ENCODE data around the gene LYSMD3.

The LYSMD3 gene

GRCh38 chr5:90555666-90556065, 26.3 kb upstream of the LYSMD3 start:
- DNase-seq (ENCODE audit: insufficient read length, low spot score), result no peak
- FAIRE-seq, result no peak

GRCh38 chr5:90554358-90555006, 25.1 kb upstream of the LYSMD3 start:
- FAIRE-seq, result no peak
- no peak for DNase-seq (ENCODE audit: insufficient read length, low spot score)
- no peak for TF ChIP-seq POLR2A (IDR thresholded peaks at IDR 0.05; ENCODE audit: low read depth, low read length)

More at GRCh38 chr5:90555666-90556065, 26.3 kb upstream of the LYSMD3 start:
- TF ChIP-seq POLR2A (IDR thresholded peaks at IDR 0.05; ENCODE audit: low read depth, low read length), result no peak

- TF ChIP-seq POLR2A (IDR thresholded peaks at IDR 0.05; ENCODE audit: low read depth, low read length), result no peak
- DNase-seq (ENCODE audit: insufficient read length, low spot score) (no peak), FAIRE-seq (no peak)
Measured at GRCh38 chr5:90553711-90554110, 24.3 kb upstream of the LYSMD3 start.

GRCh38 chr5:90551376-90551775, 22.0 kb upstream of the LYSMD3 start:
- TF ChIP-seq POLR2A (IDR thresholded peaks at IDR 0.05; ENCODE audit: low read depth, low read length), result no peak
- DNase-seq (ENCODE audit: insufficient read length, low spot score), result no peak
- FAIRE-seq, result no peak

GRCh38 chr5:90550963-90551362, 21.6 kb upstream of the LYSMD3 start:
- DNase-seq (ENCODE audit: insufficient read length, low spot score) (no peak), FAIRE-seq (no peak)
- no peak for TF ChIP-seq POLR2A (IDR thresholded peaks at IDR 0.05; ENCODE audit: low read depth, low read length)

GRCh38 chr5:90549729-90550275, 20.4 kb upstream of the LYSMD3 start:
- DNase-seq (ENCODE audit: insufficient read length, low spot score) (no peak), FAIRE-seq (no peak)
- no peak for TF ChIP-seq POLR2A (IDR thresholded peaks at IDR 0.05; ENCODE audit: low read depth, low read length)

GRCh38 chr5:90549223-90549622, 19.8 kb upstream of the LYSMD3 start:
- no peak for FAIRE-seq
- no peak for DNase-seq (ENCODE audit: insufficient read length, low spot score)
- TF ChIP-seq POLR2A (IDR thresholded peaks at IDR 0.05; ENCODE audit: low read depth, low read length), result no peak

DNA sequence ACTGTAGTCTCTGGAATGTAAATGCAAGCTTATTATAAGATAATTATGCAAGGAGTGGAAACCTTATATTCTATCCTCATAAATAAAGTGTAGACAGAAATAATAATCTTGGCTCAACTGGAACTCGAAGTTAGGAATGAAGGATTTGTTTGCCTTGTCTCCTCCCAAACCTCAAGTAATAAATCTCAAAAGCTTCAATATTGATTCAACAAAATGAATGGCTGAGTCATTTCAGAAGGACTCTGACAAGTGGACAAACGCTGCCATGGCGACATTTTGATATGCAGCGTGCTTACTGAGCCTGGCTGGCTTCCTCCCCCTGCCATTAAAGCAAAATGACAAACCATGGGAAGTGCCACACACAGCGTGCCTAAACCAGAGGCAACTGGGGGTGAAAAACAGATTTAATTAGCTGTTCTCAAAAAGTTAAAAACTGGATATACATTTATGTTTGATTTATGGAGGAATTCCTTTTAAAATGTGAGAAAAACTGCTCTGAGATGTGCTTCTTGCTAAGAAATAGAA, 18.7 kb upstream of the LYSMD3 start:
- DNase-seq (ENCODE audit: insufficient read length, low spot score) (no peak), FAIRE-seq (no peak)
- no peak for TF ChIP-seq POLR2A (IDR thresholded peaks at IDR 0.05; ENCODE audit: low read depth, low read length)

GRCh38 chr5:90547072-90547536, 17.7 kb upstream of the LYSMD3 start:
- no peak for TF ChIP-seq POLR2A (IDR thresholded peaks at IDR 0.05; ENCODE audit: low read depth, low read length)
- DNase-seq (ENCODE audit: insufficient read length, low spot score) (no peak), FAIRE-seq (no peak)

- FAIRE-seq (no peak), DNase-seq (ENCODE audit: insufficient read length, low spot score) (no peak)
- no peak for TF ChIP-seq POLR2A (IDR thresholded peaks at IDR 0.05; ENCODE audit: low read depth, low read length)
Measured at GRCh38 chr5:90546216-90546837, 16.9 kb upstream of the LYSMD3 start.

DNA sequence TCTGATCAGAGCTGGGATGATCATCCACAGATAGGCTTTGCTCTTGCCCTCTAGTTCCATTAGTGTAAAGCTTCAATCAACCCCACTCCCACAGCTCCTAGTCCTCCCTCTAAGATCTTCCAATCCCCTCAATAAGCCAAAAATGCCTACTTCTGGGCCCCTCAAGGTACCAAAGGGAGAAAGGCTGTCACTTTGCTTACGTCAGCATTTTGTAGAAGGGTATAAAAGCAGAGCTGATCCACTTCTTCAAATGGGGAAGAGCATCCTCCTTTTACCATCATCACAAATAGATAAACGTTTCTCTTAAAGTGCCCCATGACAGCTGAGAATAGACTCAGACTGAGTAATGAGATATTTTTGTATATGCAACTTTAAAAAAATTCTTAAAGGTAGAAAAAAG, 16.1 kb upstream of the LYSMD3 start:
- FAIRE-seq (no peak), DNase-seq (ENCODE audit: insufficient read length, low spot score) (no peak)
- TF ChIP-seq POLR2A (IDR thresholded peaks at IDR 0.05; ENCODE audit: low read depth, low read length), result no peak

DNA sequence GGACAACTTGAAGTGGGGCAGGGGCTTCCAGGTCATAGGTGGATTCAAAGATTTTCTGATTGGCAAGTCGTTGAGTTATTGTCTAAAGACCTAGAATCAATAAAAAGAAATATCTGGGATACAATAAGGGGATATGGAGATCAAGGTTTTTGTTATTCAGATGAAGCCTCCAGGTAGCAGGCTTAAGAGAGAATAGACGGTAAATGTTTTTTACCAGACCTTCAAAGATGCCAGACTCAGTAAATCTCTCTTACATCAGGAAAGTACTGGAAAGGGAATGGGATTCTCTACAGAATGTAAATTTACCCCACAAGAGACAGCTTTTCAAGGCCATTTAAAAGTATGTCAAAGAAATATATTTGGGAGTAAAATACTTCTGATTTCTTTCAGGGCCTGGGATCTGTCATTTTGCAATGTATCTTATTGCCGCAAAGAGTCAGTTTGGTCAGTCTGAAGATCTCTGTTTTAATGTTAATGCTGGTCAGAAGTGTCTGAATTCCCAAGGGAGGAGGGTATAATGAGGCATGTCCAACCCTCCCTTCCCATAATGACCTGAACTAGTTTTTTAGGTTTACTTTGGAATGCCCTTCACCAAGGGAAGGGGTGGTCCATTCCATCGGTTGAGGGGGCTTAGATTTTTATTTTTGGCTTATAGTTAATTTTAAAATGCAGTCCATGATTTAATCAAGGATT, 13.6 kb upstream of the LYSMD3 start:
- TF ChIP-seq POLR2A (IDR thresholded peaks at IDR 0.05; ENCODE audit: low read depth, low read length), result no peak
- FAIRE-seq (no peak), DNase-seq (ENCODE audit: insufficient read length, low spot score) (no peak)

DNA sequence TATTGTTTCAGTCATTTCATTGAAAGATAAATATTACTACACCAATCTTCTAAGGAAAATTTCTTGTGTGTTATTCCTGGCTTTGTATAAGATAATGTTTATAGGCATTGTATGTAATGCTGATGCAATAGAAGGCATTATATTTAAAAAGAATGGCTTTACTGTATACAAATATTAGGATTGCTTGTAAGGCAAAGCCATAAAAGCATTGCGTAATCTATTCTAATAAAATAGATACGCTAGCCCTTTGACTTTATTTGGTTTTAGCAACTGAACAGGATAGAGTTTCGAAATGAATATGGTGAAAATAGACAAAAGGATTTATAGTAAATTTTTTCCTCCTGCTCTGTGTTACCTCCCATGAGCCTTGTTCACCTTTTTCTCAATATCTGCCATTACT, 5.5 kb upstream of the LYSMD3 start:
- DNase-seq (ENCODE audit: insufficient read length, low spot score) (no peak), FAIRE-seq (no peak)
- no peak for TF ChIP-seq POLR2A (IDR thresholded peaks at IDR 0.05; ENCODE audit: low read depth, low read length)

GRCh38 chr5:90533794-90534193, 4.4 kb upstream of the LYSMD3 start:
- DNase-seq (ENCODE audit: insufficient read length, low spot score) (no peak), FAIRE-seq (no peak)
- no peak for TF ChIP-seq POLR2A (IDR thresholded peaks at IDR 0.05; ENCODE audit: low read depth, low read length)
